Measurements from ENCODE around the gene CADPS.

CADPS gene

GRCh38 chr3:62705721-62706120 lies 169.5 kb downstream of the CADPS start:
- H3K9me3 ChIP-seq (ENCODE audit: control insufficient read depth in 1 of 2, low read length in 2 of 2) = no peaks in the 10 kb centered on the region
- no peaks in the 10 kb centered on the region for H3K36me3 ChIP-seq (ENCODE audit: control insufficient read depth in 1 of 2, insufficient read depth in 2 of 2, low read length in 2 of 2)
- H3K4me1 ChIP-seq (ENCODE audit: control insufficient read depth in 1 of 2, insufficient read depth in 2 of 2, low read length in 2 of 2) = peaks cover 0 to 10% of the 10 kb centered on the region in 2 donors
- H3K4me3 ChIP-seq (ENCODE audit: low read depth in 1 of 2, low read length in 2 of 2) = no peak overlapping the region
- H3K27me3 ChIP-seq (ENCODE audit: control insufficient read depth in 1 of 2, insufficient read depth in 2 of 2, low read length in 2 of 2) = no peaks in the 10 kb centered on the region
- no peak overlapping the region for H3K9ac ChIP-seq (ENCODE audit: low read depth in 1 of 2, low read length in 2 of 2)
- no peak overlapping the region for H3K27ac ChIP-seq (ENCODE audit: low read depth, low read length)

GRCh38 chr3:62703451-62704167 lies 171.6 kb downstream of the CADPS start:
- Histone ChIP-seq H3K9ac (ENCODE audit: low read depth in 1 of 2, low read length in 2 of 2) (no peak overlapping the region), H3K36me3 (ENCODE audit: control insufficient read depth in 1 of 2, insufficient read depth in 2 of 2, low read length in 2 of 2) (no peaks in the 10 kb centered on the region), H3K4me3 (ENCODE audit: low read depth in 1 of 2, low read length in 2 of 2) (no peak overlapping the region), H3K9me3 (ENCODE audit: control insufficient read depth in 1 of 2, low read length in 2 of 2) (no peaks in the 10 kb centered on the region), H3K4me1 (ENCODE audit: control insufficient read depth in 1 of 2, insufficient read depth in 2 of 2, low read length in 2 of 2) (peaks cover 0 to 2% of the 10 kb centered on the region in 2 donors), H3K27ac (ENCODE audit: low read depth, low read length) (no peak overlapping the region), H3K27me3 (ENCODE audit: control insufficient read depth in 1 of 2, insufficient read depth in 2 of 2, low read length in 2 of 2) (no peaks in the 10 kb centered on the region)

- Histone ChIP-seq H3K9me3 (ENCODE audit: control insufficient read depth in 1 of 2, low read length in 2 of 2) (no peaks in the 10 kb centered on the region), H3K27me3 (ENCODE audit: control insufficient read depth in 1 of 2, insufficient read depth in 2 of 2, low read length in 2 of 2) (no peaks in the 10 kb centered on the region), H3K9ac (ENCODE audit: low read depth in 1 of 2, low read length in 2 of 2) (no peak overlapping the region), H3K4me3 (ENCODE audit: low read depth in 1 of 2, low read length in 2 of 2) (no peak overlapping the region), H3K4me1 (ENCODE audit: control insufficient read depth in 1 of 2, insufficient read depth in 2 of 2, low read length in 2 of 2) (no peaks in the 10 kb centered on the region), H3K27ac (ENCODE audit: low read depth, low read length) (no peak overlapping the region), H3K36me3 (ENCODE audit: control insufficient read depth in 1 of 2, insufficient read depth in 2 of 2, low read length in 2 of 2) (no peaks in the 10 kb centered on the region)
These were observed 174.9 kb downstream of the CADPS start for GRCh38 chr3:62700357-62700756.

- H3K27me3 ChIP-seq (ENCODE audit: control insufficient read depth in 1 of 2, insufficient read depth in 2 of 2, low read length in 2 of 2) = no peaks in the 10 kb centered on the region
- no peaks in the 10 kb centered on the region for H3K4me1 ChIP-seq (ENCODE audit: control insufficient read depth in 1 of 2, insufficient read depth in 2 of 2, low read length in 2 of 2)
- H3K27ac ChIP-seq (ENCODE audit: low read depth, low read length) = no peak overlapping the region
- H3K4me3 ChIP-seq (ENCODE audit: low read depth in 1 of 2, low read length in 2 of 2) = no peak overlapping the region
- no peak overlapping the region for H3K9ac ChIP-seq (ENCODE audit: low read depth in 1 of 2, low read length in 2 of 2)
- H3K9me3 ChIP-seq (ENCODE audit: control insufficient read depth in 1 of 2, low read length in 2 of 2) = no peaks in the 10 kb centered on the region
- no peaks in the 10 kb centered on the region for H3K36me3 ChIP-seq (ENCODE audit: control insufficient read depth in 1 of 2, insufficient read depth in 2 of 2, low read length in 2 of 2)
These were observed 175.5 kb downstream of the CADPS start for GRCh38 chr3:62699728-62700127.

- no peaks in the 10 kb centered on the region for H3K4me1 ChIP-seq (ENCODE audit: control insufficient read depth in 1 of 2, insufficient read depth in 2 of 2, low read length in 2 of 2)
- no peak overlapping the region for H3K4me3 ChIP-seq (ENCODE audit: low read depth in 1 of 2, low read length in 2 of 2)
- no peaks in the 10 kb centered on the region for H3K9me3 ChIP-seq (ENCODE audit: control insufficient read depth in 1 of 2, low read length in 2 of 2)
- H3K9ac ChIP-seq (ENCODE audit: low read depth in 1 of 2, low read length in 2 of 2) = no peak overlapping the region
- no peaks in the 10 kb centered on the region for H3K36me3 ChIP-seq (ENCODE audit: control insufficient read depth in 1 of 2, insufficient read depth in 2 of 2, low read length in 2 of 2)
- no peak overlapping the region for H3K27ac ChIP-seq (ENCODE audit: low read depth, low read length)
- no peaks in the 10 kb centered on the region for H3K27me3 ChIP-seq (ENCODE audit: control insufficient read depth in 1 of 2, insufficient read depth in 2 of 2, low read length in 2 of 2)
These were observed 179.2 kb downstream of the CADPS start for GRCh38 chr3:62696011-62696410.

- no peaks in the 10 kb centered on the region for H3K36me3 ChIP-seq (ENCODE audit: control insufficient read depth in 1 of 2, insufficient read depth in 2 of 2, low read length in 2 of 2)
- H3K27ac ChIP-seq (ENCODE audit: low read depth, low read length) = no peak overlapping the region
- H3K9me3 ChIP-seq (ENCODE audit: control insufficient read depth in 1 of 2, low read length in 2 of 2) = no peaks in the 10 kb centered on the region
- H3K9ac ChIP-seq (ENCODE audit: low read depth in 1 of 2, low read length in 2 of 2) = no peak overlapping the region
- H3K4me3 ChIP-seq (ENCODE audit: low read depth in 1 of 2, low read length in 2 of 2) = no peak overlapping the region
- H3K4me1 ChIP-seq (ENCODE audit: control insufficient read depth in 1 of 2, insufficient read depth in 2 of 2, low read length in 2 of 2) = no peaks in the 10 kb centered on the region
- H3K27me3 ChIP-seq (ENCODE audit: control insufficient read depth in 1 of 2, insufficient read depth in 2 of 2, low read length in 2 of 2) = no peaks in the 10 kb centered on the region
These were observed 186.4 kb downstream of the CADPS start for GRCh38 chr3:62688812-62689211.

GRCh38 chr3:62688050-62688449 lies 187.2 kb downstream of the CADPS start:
- H3K27ac ChIP-seq (ENCODE audit: low read depth, low read length) = no peak overlapping the region
- H3K9me3 ChIP-seq (ENCODE audit: control insufficient read depth in 1 of 2, low read length in 2 of 2) = no peaks in the 10 kb centered on the region
- H3K4me1 ChIP-seq (ENCODE audit: control insufficient read depth in 1 of 2, insufficient read depth in 2 of 2, low read length in 2 of 2) = no peaks in the 10 kb centered on the region
- no peak overlapping the region for H3K9ac ChIP-seq (ENCODE audit: low read depth in 1 of 2, low read length in 2 of 2)
- no peaks in the 10 kb centered on the region for H3K36me3 ChIP-seq (ENCODE audit: control insufficient read depth in 1 of 2, insufficient read depth in 2 of 2, low read length in 2 of 2)
- no peak overlapping the region for H3K4me3 ChIP-seq (ENCODE audit: low read depth in 1 of 2, low read length in 2 of 2)
- H3K27me3 ChIP-seq (ENCODE audit: control insufficient read depth in 1 of 2, insufficient read depth in 2 of 2, low read length in 2 of 2) = no peaks in the 10 kb centered on the region

GRCh38 chr3:62686503-62687294 lies 188.5 kb downstream of the CADPS start:
- Histone ChIP-seq H3K36me3 (ENCODE audit: control insufficient read depth in 1 of 2, insufficient read depth in 2 of 2, low read length in 2 of 2) (no peaks in the 10 kb centered on the region), H3K4me3 (ENCODE audit: low read depth in 1 of 2, low read length in 2 of 2) (no peak overlapping the region), H3K27me3 (ENCODE audit: control insufficient read depth in 1 of 2, insufficient read depth in 2 of 2, low read length in 2 of 2) (no peaks in the 10 kb centered on the region), H3K4me1 (ENCODE audit: control insufficient read depth in 1 of 2, insufficient read depth in 2 of 2, low read length in 2 of 2) (no peaks in the 10 kb centered on the region), H3K9ac (ENCODE audit: low read depth in 1 of 2, low read length in 2 of 2) (no peak overlapping the region), H3K27ac (ENCODE audit: low read depth, low read length) (no peak overlapping the region), H3K9me3 (ENCODE audit: control insufficient read depth in 1 of 2, low read length in 2 of 2) (no peaks in the 10 kb centered on the region)

GRCh38 chr3:62682826-62683225 lies 192.4 kb downstream of the CADPS start:
- no peaks in the 10 kb centered on the region for H3K9me3 ChIP-seq (ENCODE audit: control insufficient read depth in 1 of 2, low read length in 2 of 2)
- no peaks in the 10 kb centered on the region for H3K27me3 ChIP-seq (ENCODE audit: control insufficient read depth in 1 of 2, insufficient read depth in 2 of 2, low read length in 2 of 2)
- no peak overlapping the region for H3K4me3 ChIP-seq (ENCODE audit: low read depth in 1 of 2, low read length in 2 of 2)
- H3K4me1 ChIP-seq (ENCODE audit: control insufficient read depth in 1 of 2, insufficient read depth in 2 of 2, low read length in 2 of 2) = peaks cover 0 to 3% of the 10 kb centered on the region in 2 donors
- no peaks in the 10 kb centered on the region for H3K36me3 ChIP-seq (ENCODE audit: control insufficient read depth in 1 of 2, insufficient read depth in 2 of 2, low read length in 2 of 2)
- no peak overlapping the region for H3K27ac ChIP-seq (ENCODE audit: low read depth, low read length)
- H3K9ac ChIP-seq (ENCODE audit: low read depth in 1 of 2, low read length in 2 of 2) = no peak overlapping the region

- H3K27ac ChIP-seq (ENCODE audit: low read depth, low read length) = no peak overlapping the region
- peaks cover 0 to 9% of the 10 kb centered on the region in 2 donors for H3K4me1 ChIP-seq (ENCODE audit: control insufficient read depth in 1 of 2, insufficient read depth in 2 of 2, low read length in 2 of 2)
- no peak overlapping the region for H3K9ac ChIP-seq (ENCODE audit: low read depth in 1 of 2, low read length in 2 of 2)
These were observed 195.2 kb downstream of the CADPS start for GRCh38 chr3:62679988-62680387.

More at GRCh38 chr3:62679988-62680387, 195.2 kb downstream of the CADPS start:
- no peaks in the 10 kb centered on the region for H3K27me3 ChIP-seq (ENCODE audit: control insufficient read depth in 1 of 2, insufficient read depth in 2 of 2, low read length in 2 of 2)
- H3K9me3 ChIP-seq (ENCODE audit: control insufficient read depth in 1 of 2, low read length in 2 of 2) = no peaks in the 10 kb centered on the region
- H3K36me3 ChIP-seq (ENCODE audit: control insufficient read depth in 1 of 2, insufficient read depth in 2 of 2, low read length in 2 of 2) = no peaks in the 10 kb centered on the region
- H3K4me3 ChIP-seq (ENCODE audit: low read depth in 1 of 2, low read length in 2 of 2) = no peak overlapping the region

Measured in duodenal mucosa (tissue), 2 donors.